ENCODE results near the gene ANKS6.

Gene ANKS6

DNA sequence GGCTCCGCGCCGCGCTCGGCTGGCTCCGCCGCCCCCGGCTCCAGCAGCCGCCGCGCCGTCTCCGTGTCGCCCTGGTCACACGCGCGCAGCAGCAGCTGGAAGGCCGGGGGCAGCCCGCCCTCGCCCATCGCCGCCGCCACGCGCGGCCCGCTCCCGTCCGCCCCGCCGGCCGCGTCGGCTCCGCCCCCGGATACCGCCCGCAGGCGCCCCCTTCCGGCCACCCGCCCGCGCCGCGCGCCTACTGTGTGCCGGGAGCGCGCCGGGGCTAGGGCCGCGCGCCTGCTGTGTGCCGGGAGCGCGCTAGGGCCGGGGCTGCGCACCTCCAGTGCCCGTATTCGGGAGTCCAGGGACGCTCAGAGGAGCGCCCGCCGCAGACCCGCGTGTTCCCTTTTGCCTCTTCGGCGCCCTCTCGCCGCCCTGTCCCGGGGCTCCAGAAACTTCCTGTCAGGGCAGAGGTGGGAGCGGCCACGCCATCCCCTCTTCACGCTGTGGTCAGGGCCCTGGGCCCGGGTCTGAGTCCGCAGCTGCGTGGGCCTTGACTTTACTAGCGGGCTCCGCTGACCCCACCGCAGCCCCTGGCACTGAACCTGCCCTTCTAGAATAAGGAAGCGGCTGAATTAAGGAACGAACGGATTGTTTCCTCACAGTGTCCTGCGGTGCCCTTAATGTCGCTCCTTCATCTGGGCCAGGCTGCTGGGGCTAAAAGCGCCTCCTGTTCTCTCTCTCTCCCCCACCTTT, at the start of gene ANKS6:
Gene ANKS6 (minus strand): TSS at position 192 of the 738 bp plus-strand sequence. CDS start 64 bp downstream, at position 128.
- Mint-ChIP-seq H3K4me3 (peak within 1 kb of the TSS; percentile 85), H3K27me3 (no peaks in the 10 kb centered on the region), H3K36me3 (ENCODE audit: low read depth) (peaks cover 7% of the 10 kb centered on the region)

DNA sequence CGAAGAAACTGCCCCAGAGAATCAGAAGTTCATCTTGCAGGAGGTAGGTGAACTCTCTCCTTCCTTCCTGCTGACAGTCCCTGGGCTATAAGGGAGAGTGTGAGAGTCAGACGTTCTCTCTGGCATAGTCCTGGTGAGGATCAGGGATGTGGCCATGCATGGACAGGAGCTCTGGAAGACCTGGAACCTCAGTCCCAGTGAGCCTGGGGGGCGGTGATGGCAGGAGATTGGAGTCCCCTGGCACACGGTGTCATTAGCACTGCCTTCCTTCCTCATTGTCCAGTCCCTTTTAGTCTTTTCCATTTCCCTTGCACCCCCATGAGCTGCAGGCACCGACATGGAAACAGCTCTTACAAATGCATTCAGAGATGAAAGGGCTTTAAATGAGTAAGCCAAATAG, 49.7 kb upstream of the ANKS6 start:
- Mint-ChIP-seq H3K36me3 (ENCODE audit: low read depth) (peaks cover 2% of the 10 kb centered on the region), H3K27me3 (no peaks in the 10 kb centered on the region), H3K9me3 (no peaks in the 10 kb centered on the region), H3K27ac (no peak overlapping the region), H3K4me3 (no peak overlapping the region), H3K4me1 (ENCODE audit: low read depth) (no peaks in the 10 kb centered on the region)

More for the DNA sequence above, at the start of gene ANKS6:
- H3K4me1 Mint-ChIP-seq (ENCODE audit: low read depth), result peaks cover 27% of the 10 kb centered on the region
- peak within 1 kb of the TSS; percentile 72 for H3K27ac Mint-ChIP-seq
- H3K9me3 Mint-ChIP-seq, result peaks cover 7% of the 10 kb centered on the region

GRCh38 chr9:98842510-98842909, 46.2 kb upstream of the ANKS6 start:
- Mint-ChIP-seq H3K27me3 (no peaks in the 10 kb centered on the region), H3K4me3 (no peak overlapping the region), H3K9me3 (no peaks in the 10 kb centered on the region), H3K4me1 (ENCODE audit: low read depth) (no peaks in the 10 kb centered on the region), H3K27ac (no peak overlapping the region), H3K36me3 (ENCODE audit: low read depth) (peaks cover 6% of the 10 kb centered on the region)

DNA sequence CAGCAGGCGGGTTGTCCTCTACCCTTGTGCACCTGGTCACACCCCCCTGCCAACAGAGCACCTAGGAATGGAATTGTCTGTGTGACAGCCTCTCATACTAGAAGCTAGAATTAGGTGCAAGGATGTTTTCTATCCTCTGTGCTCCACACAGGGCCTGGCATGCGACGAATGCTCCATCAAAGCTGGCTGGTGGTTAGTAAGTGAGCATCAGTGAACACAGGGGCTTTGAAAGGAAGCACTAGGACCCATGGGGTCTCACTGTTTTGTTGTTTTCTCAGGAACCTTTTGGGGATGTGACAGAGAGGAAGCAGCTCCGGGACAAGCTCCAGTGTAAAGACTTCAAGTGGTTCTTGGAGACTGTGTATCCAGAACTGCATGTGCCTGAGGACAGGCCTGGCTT, 43.4 kb upstream of the ANKS6 start:
- Mint-ChIP-seq H3K4me3 (no peak overlapping the region), H3K9me3 (no peaks in the 10 kb centered on the region), H3K27ac (no peak overlapping the region), H3K27me3 (no peaks in the 10 kb centered on the region), H3K36me3 (ENCODE audit: low read depth) (peaks cover 11% of the 10 kb centered on the region), H3K4me1 (ENCODE audit: low read depth) (no peaks in the 10 kb centered on the region)

DNA sequence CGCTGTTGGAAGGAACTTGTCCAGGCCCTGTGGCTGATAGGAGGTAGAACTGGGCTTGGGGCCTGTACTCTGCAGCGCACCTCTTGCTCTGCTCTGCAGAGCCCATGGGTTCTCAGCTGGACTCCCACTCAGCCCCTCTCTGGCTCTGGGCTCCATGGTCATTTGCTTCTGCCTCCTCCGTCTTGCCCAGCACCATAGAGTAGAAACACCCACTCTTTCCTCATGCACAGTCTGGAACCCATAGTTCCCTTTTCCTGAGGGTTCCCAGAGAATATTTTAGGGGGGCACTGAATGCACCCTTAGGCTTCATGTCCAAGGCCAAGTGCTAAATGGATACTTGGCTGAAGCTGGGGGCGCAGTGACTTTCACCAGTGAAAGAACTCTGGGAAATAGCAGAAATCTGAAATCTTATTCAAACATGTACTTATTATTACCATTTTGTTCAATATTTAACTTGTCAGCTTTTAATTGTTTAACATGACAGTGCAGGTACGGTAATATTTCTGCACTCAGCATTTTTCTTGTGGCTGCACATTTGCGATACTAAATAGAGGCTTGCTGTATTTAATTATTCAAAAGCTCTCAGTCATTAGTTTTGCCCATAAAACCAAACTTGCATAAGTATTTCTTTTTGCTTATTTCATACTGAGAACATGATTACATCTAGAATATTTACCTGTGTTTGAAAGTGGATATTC, 42.7 kb upstream of the ANKS6 start:
- Mint-ChIP-seq H3K27ac (no peak overlapping the region), H3K4me1 (ENCODE audit: low read depth) (no peaks in the 10 kb centered on the region), H3K4me3 (no peak overlapping the region), H3K9me3 (no peaks in the 10 kb centered on the region), H3K27me3 (no peaks in the 10 kb centered on the region), H3K36me3 (ENCODE audit: low read depth) (peaks cover 11% of the 10 kb centered on the region)

DNA sequence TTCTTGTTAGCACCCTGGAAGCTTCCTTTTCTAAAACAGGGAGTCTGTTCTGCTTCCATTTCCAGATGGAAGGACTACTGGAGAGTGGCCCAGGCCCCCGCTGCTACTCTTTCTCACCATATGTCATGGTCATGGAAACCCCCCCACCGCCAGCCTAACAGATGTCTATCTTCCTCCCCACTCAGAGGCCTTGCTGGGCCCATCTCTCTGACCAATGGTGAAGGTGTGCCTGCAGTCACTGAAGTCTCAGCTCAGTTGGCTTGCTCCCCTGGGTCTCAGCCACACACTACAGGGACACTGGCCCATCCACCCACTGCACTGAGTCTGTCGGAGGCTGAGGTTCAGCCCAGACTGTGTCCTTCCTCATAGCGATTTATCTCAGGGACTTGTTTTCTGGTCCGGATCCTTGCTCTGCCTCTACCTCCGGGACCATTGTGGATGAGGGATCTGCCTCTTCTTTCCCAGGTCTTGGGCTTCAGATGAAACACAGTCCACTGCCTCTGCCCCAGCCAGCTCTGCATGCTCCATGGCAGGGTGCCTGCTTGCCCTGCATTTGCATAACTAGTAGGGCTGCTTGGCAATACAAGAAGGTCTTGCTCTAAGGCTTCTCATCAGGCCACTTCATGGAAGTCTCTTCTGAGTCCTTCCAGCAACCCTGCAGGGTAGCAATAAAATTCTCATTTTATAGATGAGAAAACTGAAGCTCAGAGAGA, 42.0 kb upstream of the ANKS6 start:
- H3K27ac Mint-ChIP-seq, result no peak overlapping the region
- peaks cover 11% of the 10 kb centered on the region for H3K36me3 Mint-ChIP-seq (ENCODE audit: low read depth)
- H3K27me3 Mint-ChIP-seq, result no peaks in the 10 kb centered on the region
- no peaks in the 10 kb centered on the region for H3K4me1 Mint-ChIP-seq (ENCODE audit: low read depth)
- no peak overlapping the region for H3K4me3 Mint-ChIP-seq
- H3K9me3 Mint-ChIP-seq, result no peaks in the 10 kb centered on the region

DNA sequence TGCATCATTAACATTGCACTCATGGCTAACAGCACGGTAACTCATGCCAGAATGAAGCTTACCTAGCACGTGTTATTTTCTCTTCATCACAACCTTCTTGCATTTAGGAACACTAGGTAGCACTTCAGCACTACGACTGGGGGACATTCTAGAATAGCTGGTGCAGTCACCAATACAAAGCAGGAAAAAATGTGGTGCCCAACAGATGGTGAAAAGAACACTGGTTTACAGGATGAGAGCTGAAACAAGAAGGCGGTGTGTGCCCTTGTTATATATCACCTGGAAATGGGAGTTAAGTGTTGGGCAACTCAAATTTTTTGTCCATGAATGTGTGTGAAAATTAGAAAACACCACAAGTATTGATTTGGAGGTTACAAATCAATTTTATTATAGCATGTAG, 41.2 kb upstream of the ANKS6 start:
- Mint-ChIP-seq H3K4me1 (ENCODE audit: low read depth) (no peaks in the 10 kb centered on the region), H3K4me3 (no peak overlapping the region), H3K9me3 (no peaks in the 10 kb centered on the region), H3K27me3 (no peaks in the 10 kb centered on the region), H3K27ac (no peak overlapping the region), H3K36me3 (ENCODE audit: low read depth) (peaks cover 13% of the 10 kb centered on the region)

- H3K4me3 Mint-ChIP-seq, result no peak overlapping the region
- H3K36me3 Mint-ChIP-seq (ENCODE audit: low read depth), result peaks cover 14% of the 10 kb centered on the region
- H3K27ac Mint-ChIP-seq, result no peak overlapping the region
- no peaks in the 10 kb centered on the region for H3K4me1 Mint-ChIP-seq (ENCODE audit: low read depth)
- H3K9me3 Mint-ChIP-seq, result no peaks in the 10 kb centered on the region
- no peaks in the 10 kb centered on the region for H3K27me3 Mint-ChIP-seq
Measured at GRCh38 chr9:98836206-98836605, 39.9 kb upstream of the ANKS6 start.

DNA sequence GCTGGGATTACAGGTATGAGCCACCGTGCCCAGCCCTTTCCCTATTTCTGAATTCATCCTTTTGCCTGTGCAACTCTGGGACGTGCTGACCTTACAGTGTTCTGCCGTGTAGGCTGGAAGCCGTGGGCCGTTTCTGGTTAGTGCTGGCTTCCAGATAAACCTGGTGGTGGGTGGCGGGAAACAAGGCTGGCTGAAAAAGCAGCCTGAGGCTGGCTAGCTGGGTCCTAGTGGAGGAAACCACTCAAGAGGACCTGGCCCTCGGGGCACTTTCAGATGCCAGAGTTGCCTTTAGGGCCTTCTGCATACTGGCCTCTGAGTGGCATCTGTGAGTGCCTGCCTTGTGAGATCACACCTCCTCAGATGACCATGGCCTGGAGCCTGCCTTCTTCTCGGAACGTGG, 38.0 kb upstream of the ANKS6 start:
- Mint-ChIP-seq H3K27ac (no peak overlapping the region), H3K4me1 (ENCODE audit: low read depth) (no peaks in the 10 kb centered on the region), H3K4me3 (no peak overlapping the region), H3K9me3 (no peaks in the 10 kb centered on the region), H3K27me3 (no peaks in the 10 kb centered on the region), H3K36me3 (ENCODE audit: low read depth) (peaks cover 12% of the 10 kb centered on the region)

GRCh38 chr9:98833090-98833956, 37.0 kb upstream of the ANKS6 start:
- no peak overlapping the region for H3K27ac Mint-ChIP-seq
- H3K4me3 Mint-ChIP-seq, result no peak overlapping the region
- H3K36me3 Mint-ChIP-seq (ENCODE audit: low read depth), result peaks cover 12% of the 10 kb centered on the region
- no peaks in the 10 kb centered on the region for H3K4me1 Mint-ChIP-seq (ENCODE audit: low read depth)
- no peaks in the 10 kb centered on the region for H3K27me3 Mint-ChIP-seq
- H3K9me3 Mint-ChIP-seq, result no peaks in the 10 kb centered on the region

- H3K27ac Mint-ChIP-seq, result no peak overlapping the region
- peaks cover 12% of the 10 kb centered on the region for H3K36me3 Mint-ChIP-seq (ENCODE audit: low read depth)
- H3K4me3 Mint-ChIP-seq, result no peak overlapping the region
- H3K4me1 Mint-ChIP-seq (ENCODE audit: low read depth), result no peaks in the 10 kb centered on the region
- no peaks in the 10 kb centered on the region for H3K27me3 Mint-ChIP-seq
- H3K9me3 Mint-ChIP-seq, result no peaks in the 10 kb centered on the region
Measured at GRCh38 chr9:98832768-98833089, 36.4 kb upstream of the ANKS6 start.

DNA sequence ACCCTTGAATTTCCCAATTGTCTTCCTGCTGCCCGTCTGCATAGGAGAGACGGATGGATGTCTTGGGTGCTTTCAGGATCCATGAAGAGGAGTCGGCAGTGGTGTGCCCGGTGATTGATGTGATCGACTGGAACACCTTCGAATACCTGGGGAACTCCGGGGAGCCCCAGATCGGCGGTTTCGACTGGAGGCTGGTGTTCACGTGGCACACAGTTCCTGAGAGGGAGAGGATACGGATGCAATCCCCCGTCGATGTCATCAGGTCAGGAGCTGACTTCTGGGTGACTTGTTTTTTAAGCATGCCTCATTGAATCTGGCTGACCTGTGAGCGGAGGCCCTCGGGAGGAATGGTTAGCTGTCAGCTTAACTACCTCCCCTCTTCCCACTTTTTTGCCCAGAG, 35.3 kb upstream of the ANKS6 start:
- Mint-ChIP-seq H3K9me3 (no peaks in the 10 kb centered on the region), H3K36me3 (ENCODE audit: low read depth) (peaks cover 12% of the 10 kb centered on the region)

DNA sequence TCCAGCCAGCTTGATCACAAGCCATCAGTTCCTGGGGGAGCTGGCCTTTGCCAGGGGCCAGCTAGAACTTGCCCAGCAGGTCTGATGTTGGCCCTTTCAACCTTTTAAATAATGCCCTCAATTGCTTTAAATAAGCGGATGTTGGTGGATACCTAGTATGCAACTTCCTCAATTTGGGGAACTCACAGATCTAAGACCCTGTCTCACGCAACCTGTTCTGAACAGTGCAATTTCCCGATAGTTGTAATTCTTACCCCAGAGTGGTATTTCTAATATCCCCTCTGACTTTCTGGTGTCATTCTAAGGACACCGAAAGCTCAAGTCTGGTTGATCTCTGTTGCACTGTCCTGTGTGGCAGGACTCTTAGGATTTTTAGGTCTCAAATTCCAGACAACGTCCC, 34.2 kb upstream of the ANKS6 start:
- no peaks in the 10 kb centered on the region for H3K9me3 Mint-ChIP-seq

More for the DNA sequence above, 35.3 kb upstream of the ANKS6 start:
- H3K27ac Mint-ChIP-seq, result no peak overlapping the region
- no peaks in the 10 kb centered on the region for H3K27me3 Mint-ChIP-seq
- H3K4me1 Mint-ChIP-seq (ENCODE audit: low read depth), result no peaks in the 10 kb centered on the region
- H3K4me3 Mint-ChIP-seq, result no peak overlapping the region

GRCh38 chr9:98829766-98830165, 33.4 kb upstream of the ANKS6 start:
- Mint-ChIP-seq H3K4me1 (ENCODE audit: low read depth) (no peaks in the 10 kb centered on the region), H3K4me3 (no peak overlapping the region), H3K9me3 (no peaks in the 10 kb centered on the region), H3K27me3 (no peaks in the 10 kb centered on the region), H3K36me3 (ENCODE audit: low read depth) (peaks cover 7% of the 10 kb centered on the region), H3K27ac (no peak overlapping the region)

More for the DNA sequence above, 34.2 kb upstream of the ANKS6 start:
- Mint-ChIP-seq H3K27me3 (no peaks in the 10 kb centered on the region), H3K4me3 (no peak overlapping the region), H3K27ac (no peak overlapping the region), H3K4me1 (ENCODE audit: low read depth) (no peaks in the 10 kb centered on the region), H3K36me3 (ENCODE audit: low read depth) (peaks cover 7% of the 10 kb centered on the region)

All from stimulated activated naive CD8-positive, alpha-beta T cell treated with anti-CD3 and anti-CD28 coated beads, Interleukin-15, Interleukin-2, amounts not matched to agents 100 ng/mL and 50 ng/mL, for 24 hours (primary cell).